Calu3 (cell line): ENCODE data around the gene ZC3H18. TPM values are rescaled to one million over a fixed set of nuclear protein-coding genes. Genes with fewer than 3 reads are reported as not detected.
A peak's percentile ranks its signal among the peaks of the same experiment; 100 is the strongest.

Experiments used
- BruUV-seq: library from RNA; stranded (reverse); fragments of 400-500 nt; replicated peaks from 2 replicates; lab custom pipeline; 2021; lab: Mats Ljungman, UMichigan
- CTCF ChIA-PET: fragments of 300-600 bp; sonication (Branson Sonifier 250); formaldehyde crosslinking; loops from one replicate; lab custom pipeline; 2022; ENCODE audit warnings: antibody characterized with exemption; lab: Charles Lee
- DNase-seq: peaks from one replicate; pipeline ENCODE4 v3.0.0; 2022
- H3K27ac Mint-ChIP-seq: one replicate; pipeline ENCODE4 v1.8.0; 2022; ENCODE audit warnings: mixed read lengths; ENCODE audit not compliant: unreplicated experiment
- H3K27me3 Mint-ChIP-seq: one replicate; pipeline ENCODE4 v1.8.0; 2022; ENCODE audit warnings: mixed read lengths; ENCODE audit not compliant: unreplicated experiment
- H3K36me3 Mint-ChIP-seq: one replicate; pipeline ENCODE4 v1.8.0; 2022; ENCODE audit warnings: mild to moderate bottlenecking, moderate library complexity, mixed read lengths; ENCODE audit not compliant: insufficient read depth, unreplicated experiment
- H3K4me1 Mint-ChIP-seq: one replicate; pipeline ENCODE4 v1.8.0; 2022; ENCODE audit warnings: mild to moderate bottlenecking, low read depth, mixed read lengths; ENCODE audit not compliant: unreplicated experiment
- H3K4me3 Mint-ChIP-seq: one replicate; pipeline ENCODE4 v1.8.0; 2022; ENCODE audit warnings: mild to moderate bottlenecking, low read depth, moderate library complexity, mixed read lengths; ENCODE audit not compliant: unreplicated experiment
- H3K9me3 Mint-ChIP-seq: one replicate; pipeline ENCODE4 v1.8.0; 2022; ENCODE audit warnings: low read depth, mixed read lengths; ENCODE audit not compliant: unreplicated experiment
- intact Hi-C: fragments of 100-400 bp; cut with micrococcal nuclease; formaldehyde crosslinking; loops from one replicate; pipeline ENCODE4 v1.10.0; 2022; ENCODE audit not compliant: unreplicated experiment
- total RNA-seq: library from RNA; stranded (reverse); gene quantifications from 2 replicates; pipeline ENCODE4 v1.2.3, GENCODE V29; 2022
- TF ChIP-seq, protein P1 (sequence below): fragments of 200-600 bp; IDR thresholded peaks from one replicate; pipeline ENCODE4 v1.8.0; 2022; ENCODE audit warnings: antibody characterized with exemption; ENCODE audit not compliant: unreplicated experiment

ZC3H18 gene
- total RNA-seq, 1 experiment from 2014 or later, result 85.7 TPM

DNA sequence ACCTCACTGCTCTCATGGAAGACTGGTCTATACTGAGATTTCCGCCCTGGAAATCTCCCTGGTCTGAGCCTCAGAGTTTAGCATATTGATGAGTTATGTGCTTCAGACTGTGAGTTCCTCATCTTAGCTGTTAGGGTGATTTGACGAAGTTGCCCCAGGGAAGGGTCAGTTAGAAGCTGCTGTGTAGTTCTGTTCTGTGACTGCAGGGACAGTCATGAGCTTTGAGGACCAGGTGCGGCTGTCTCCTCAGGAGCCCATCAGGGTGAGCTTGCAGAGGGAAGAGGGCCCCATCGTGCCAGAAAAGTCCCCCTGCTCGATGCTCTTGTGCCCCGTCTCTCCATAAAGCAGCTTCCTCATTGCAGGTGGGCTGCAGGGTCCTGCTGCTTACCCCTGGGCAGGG, 39.9 kb downstream of the ZC3H18 start:
- no peaks in the 10 kb centered on the region for H3K9me3 Mint-ChIP-seq
- peaks cover 9% of the 10 kb centered on the region for H3K36me3 Mint-ChIP-seq
- BruUV-seq, result no TSS peak
- H3K27me3 Mint-ChIP-seq, result no peaks in the 10 kb centered on the region
- intact Hi-C loops, result no loop called here
- H3K27ac Mint-ChIP-seq, result no peak overlapping the region
- CTCF ChIA-PET, result no interaction called here
- DNase-seq, result no peak
- no peak overlapping the region for H3K4me3 Mint-ChIP-seq
- TF ChIP-seq, protein P1, sequence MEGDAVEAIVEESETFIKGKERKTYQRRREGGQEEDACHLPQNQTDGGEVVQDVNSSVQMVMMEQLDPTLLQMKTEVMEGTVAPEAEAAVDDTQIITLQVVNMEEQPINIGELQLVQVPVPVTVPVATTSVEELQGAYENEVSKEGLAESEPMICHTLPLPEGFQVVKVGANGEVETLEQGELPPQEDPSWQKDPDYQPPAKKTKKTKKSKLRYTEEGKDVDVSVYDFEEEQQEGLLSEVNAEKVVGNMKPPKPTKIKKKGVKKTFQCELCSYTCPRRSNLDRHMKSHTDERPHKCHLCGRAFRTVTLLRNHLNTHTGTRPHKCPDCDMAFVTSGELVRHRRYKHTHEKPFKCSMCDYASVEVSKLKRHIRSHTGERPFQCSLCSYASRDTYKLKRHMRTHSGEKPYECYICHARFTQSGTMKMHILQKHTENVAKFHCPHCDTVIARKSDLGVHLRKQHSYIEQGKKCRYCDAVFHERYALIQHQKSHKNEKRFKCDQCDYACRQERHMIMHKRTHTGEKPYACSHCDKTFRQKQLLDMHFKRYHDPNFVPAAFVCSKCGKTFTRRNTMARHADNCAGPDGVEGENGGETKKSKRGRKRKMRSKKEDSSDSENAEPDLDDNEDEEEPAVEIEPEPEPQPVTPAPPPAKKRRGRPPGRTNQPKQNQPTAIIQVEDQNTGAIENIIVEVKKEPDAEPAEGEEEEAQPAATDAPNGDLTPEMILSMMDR, result peak; percentile 26
- peaks cover 13% of the 10 kb centered on the region for H3K4me1 Mint-ChIP-seq

DNA sequence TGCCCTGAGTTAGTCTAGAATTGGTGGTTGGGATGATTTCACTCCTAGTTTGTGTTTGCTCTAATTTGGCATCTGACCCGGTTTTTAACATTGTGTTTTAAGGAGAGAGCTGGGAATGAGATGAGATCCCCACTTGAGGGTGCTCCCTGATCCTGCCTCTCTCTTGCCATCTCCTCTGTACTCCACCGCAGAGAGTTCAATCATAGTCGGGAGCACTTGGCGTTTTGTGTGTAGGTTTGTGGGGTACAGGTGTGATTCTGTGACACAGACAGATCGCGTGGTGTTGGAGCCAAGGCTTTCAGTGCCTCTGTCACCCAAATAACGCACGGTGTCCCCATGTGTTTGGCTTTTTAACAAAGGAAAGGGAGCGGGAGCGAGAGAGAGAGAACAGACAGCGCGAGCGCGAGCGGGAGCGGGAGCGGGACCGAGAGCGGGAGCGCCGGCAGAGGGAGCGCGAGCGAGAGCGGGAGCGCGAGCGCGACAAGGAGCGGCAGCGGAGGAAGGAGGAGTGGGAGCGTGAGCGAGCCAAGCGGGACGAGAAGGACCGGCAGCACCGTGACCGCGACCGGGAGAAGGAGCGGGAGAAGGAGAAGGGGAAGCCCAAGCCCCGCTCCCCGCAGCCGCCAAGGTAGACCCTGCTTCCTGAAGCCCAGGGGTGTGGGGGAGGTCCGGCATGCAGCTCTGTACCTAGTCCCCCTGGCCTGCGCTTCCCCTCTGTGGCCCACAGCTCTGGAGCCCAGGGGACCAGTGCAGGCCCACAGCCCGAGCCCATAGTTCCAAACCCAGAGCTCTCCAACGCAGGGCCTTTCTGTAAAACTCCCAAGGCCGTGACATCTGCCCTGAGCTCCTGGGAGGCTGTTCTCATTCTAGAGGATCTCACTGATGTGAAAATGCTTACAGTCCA, 41.0 kb downstream of the ZC3H18 start:
- intact Hi-C loops, result no loop called here
- Mint-ChIP-seq H3K4me1 (peaks cover 23% of the 10 kb centered on the region), H3K4me3 (no peak overlapping the region), H3K27me3 (no peaks in the 10 kb centered on the region), H3K36me3 (peaks cover 9% of the 10 kb centered on the region), H3K27ac (no peak overlapping the region), H3K9me3 (no peaks in the 10 kb centered on the region)
- TF ChIP-seq, protein P1, result no peak
- no TSS peak for BruUV-seq
- CTCF ChIA-PET, result no interaction called here
- DNase-seq, result no peak

DNA sequence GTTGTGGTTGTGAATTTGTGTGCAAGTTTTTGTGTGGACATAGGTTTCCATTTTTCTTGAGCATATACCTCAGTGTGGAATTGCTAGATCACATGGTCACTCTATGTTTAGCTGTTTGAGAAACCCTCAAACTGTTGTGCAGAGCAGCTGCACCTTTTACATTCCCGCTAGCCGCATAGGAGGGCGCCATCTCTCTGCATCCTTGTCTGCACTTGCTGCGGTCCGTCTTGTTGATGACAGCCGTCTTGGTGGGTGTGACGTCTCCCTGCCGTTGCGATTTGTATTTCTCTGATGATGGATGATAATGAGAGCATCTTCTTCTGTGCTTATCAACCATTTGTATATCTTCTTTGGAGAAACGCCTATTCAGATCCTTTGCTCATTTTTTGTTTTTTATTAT, 43.1 kb downstream of the ZC3H18 start:
- Mint-ChIP-seq H3K4me1 (peaks cover 45% of the 10 kb centered on the region), H3K4me3 (no peak overlapping the region), H3K9me3 (no peaks in the 10 kb centered on the region), H3K36me3 (peaks cover 17% of the 10 kb centered on the region), H3K27ac (no peak overlapping the region), H3K27me3 (no peaks in the 10 kb centered on the region)
- CTCF ChIA-PET, result no interaction called here
- no peak for DNase-seq
- BruUV-seq, result no TSS peak
- intact Hi-C loops, result no loop called here
- TF ChIP-seq, protein P1, result no peak

DNA sequence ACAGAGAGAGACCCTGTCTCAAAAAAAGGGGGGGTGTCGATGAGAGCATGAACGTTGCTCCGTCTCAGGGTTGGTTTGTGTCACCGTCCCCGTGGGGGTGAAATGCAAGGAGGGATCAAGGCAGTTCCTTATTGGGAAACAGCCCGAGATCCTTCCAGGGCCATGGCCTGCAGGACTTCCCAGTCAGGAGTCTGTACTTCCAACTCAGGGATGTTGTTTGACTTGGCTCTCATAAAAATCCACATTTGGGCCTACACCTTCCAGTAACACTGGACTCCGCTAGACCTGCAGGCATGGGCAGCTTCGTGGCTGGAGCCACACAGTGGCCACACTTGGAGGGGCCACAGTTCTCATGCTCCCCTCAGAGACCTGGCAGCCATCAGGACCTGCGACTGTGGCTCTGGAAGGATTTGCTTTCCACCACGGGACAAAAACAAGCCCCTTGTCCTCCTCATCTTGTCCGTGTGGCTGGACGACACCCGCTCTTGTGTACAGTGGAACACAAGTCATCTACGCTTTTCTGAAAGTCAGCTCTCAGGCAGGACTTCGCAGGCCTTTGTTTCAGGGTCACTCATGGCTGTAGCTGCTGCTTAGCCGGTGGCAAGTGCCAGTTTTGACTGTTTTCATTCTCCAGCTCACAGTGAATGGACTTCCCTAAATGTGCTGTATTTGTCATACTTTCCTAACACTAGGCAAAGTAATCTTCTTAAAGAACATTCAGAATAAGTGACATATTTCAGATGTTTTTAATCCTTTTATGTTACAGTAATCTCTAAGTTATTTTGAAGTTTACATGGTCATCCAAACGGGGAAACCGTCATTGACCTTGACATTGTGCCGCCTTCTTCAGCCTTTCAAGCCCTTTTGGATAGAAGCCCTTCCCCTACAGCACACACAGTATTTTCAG, 44.0 kb downstream of the ZC3H18 start:
- peaks cover 25% of the 10 kb centered on the region for H3K36me3 Mint-ChIP-seq
- no peak for DNase-seq
- intact Hi-C loops, result no loop called here
- TF ChIP-seq, protein P1, result no peak
- CTCF ChIA-PET, result interaction anchor here (0.8 kb wide), 1 partner anchor 44 kb away, joined by 3 read pairs; the partner anchor contains the start of gene ZC3H18
- BruUV-seq, result no TSS peak
- no peak overlapping the region for H3K27ac Mint-ChIP-seq
- no peak overlapping the region for H3K4me3 Mint-ChIP-seq
- no peaks in the 10 kb centered on the region for H3K9me3 Mint-ChIP-seq
- no peaks in the 10 kb centered on the region for H3K27me3 Mint-ChIP-seq
- peaks cover 53% of the 10 kb centered on the region for H3K4me1 Mint-ChIP-seq
